Suprapubic skin (tissue), 4 donors: ENCODE data around the gene SPOCK2. TPM values are rescaled to one million over a fixed set of nuclear protein-coding genes. Genes with fewer than 3 reads are reported as not detected.

Source experiments
- DNase-seq, 2 donors: peaks; one replicate each; pipeline ENCODE4 v3.0.0-alpha.2; 2019; ENCODE audit warnings: low spot score in 2 of 2
- H3K27ac ChIP-seq: fragments of 200-600 bp; sonication (generic); one replicate; pipeline ENCODE4 v1.5.1; 2019
- H3K27me3 ChIP-seq: fragments of 200-600 bp; sonication (generic); one replicate; pipeline ENCODE4 v1.5.1; 2019
- H3K36me3 ChIP-seq: fragments of 200-600 bp; sonication (generic); one replicate; pipeline ENCODE4 v1.5.1; 2019
- H3K4me1 ChIP-seq: fragments of 200-600 bp; sonication (generic); one replicate; pipeline ENCODE4 v1.5.1; 2019
- H3K4me3 ChIP-seq: fragments of 200-600 bp; sonication (generic); one replicate; pipeline ENCODE4 v1.5.1; 2019; ENCODE audit warnings: mild to moderate bottlenecking
- H3K9me3 ChIP-seq: fragments of 200-600 bp; sonication (generic); one replicate; pipeline ENCODE4 v1.5.1; 2019
- CTCF ChIP-seq, 2 donors: fragments of 200-600 bp in 1 of 2; fragments of 450-650 bp in 1 of 2; sonication (generic) in 1 of 2; IDR thresholded peaks; one replicate each; pipeline ENCODE4 v1.5.1; 2016 to 2019; ENCODE audit warnings: antibody characterized with exemption in 2 of 2, mild to moderate bottlenecking in 1 of 2, moderate library complexity in 1 of 2
- EP300 ChIP-seq: sonication (generic); formaldehyde crosslinking; IDR thresholded peaks from one replicate; pipeline ENCODE4 v1.6.1; 2017; ENCODE audit warnings: antibody characterized with exemption
- POLR2A ChIP-seq, 2 donors: fragments of 450-650 bp; IDR thresholded peaks; one replicate each; pipeline ENCODE4 v1.6.1; 2017; ENCODE audit warnings: antibody characterized with exemption in 2 of 2, mild to moderate bottlenecking in 2 of 2, moderate library complexity in 2 of 2
- POLR2AphosphoS5 ChIP-seq, 3 donors: sonication (generic); formaldehyde crosslinking; IDR thresholded peaks; one replicate each; pipeline ENCODE4 v1.6.1; 2017; ENCODE audit warnings: antibody characterized with exemption in 3 of 3
- WGBS: methylation state at CpG from one replicate; pipeline ENCODE4 v1.1.5; 2018; 5-methylcytosine and 5-hydroxymethylcytosine counted together
- total RNA-seq, 4 donors: library from RNA; depleted of rRNA; stranded (reverse); fragments of >200 nt; gene quantifications; one replicate each; pipeline ENCODE4 v1.1.0, GENCODE V29; 2016

Gene SPOCK2
- total RNA-seq, 4 donors from 2014 or later: 1.5 to 3.7 (median 1.8) TPM

- H3K27me3 ChIP-seq: no peaks in the 10 kb centered on the region
- H3K4me1 ChIP-seq: no peaks in the 10 kb centered on the region
- 92% methylated on average over 25 of the region's 29 CpGs for WGBS
- no peak for DNase-seq
- H3K36me3 ChIP-seq: no peaks in the 10 kb centered on the region
- no peak overlapping the region for H3K4me3 ChIP-seq
- H3K27ac ChIP-seq: no peak overlapping the region
- no peak for TF ChIP-seq POLR2A (IDR thresholded peaks at IDR 0.05)
- TF ChIP-seq CTCF (IDR thresholded peaks at IDR 0.05): no peak
- no peak for TF ChIP-seq EP300
- TF ChIP-seq POLR2AphosphoS5 (IDR thresholded peaks at IDR 0.05): no peak
- H3K9me3 ChIP-seq: no peaks in the 10 kb centered on the region
Measured at GRCh38 chr10:72062832-72063702, 25.3 kb downstream of the SPOCK2 start.

GRCh38 chr10:72062382-72062781 is 26.0 kb downstream of the SPOCK2 start:
- DNase-seq: no peak
- H3K9me3 ChIP-seq: no peaks in the 10 kb centered on the region
- no peaks in the 10 kb centered on the region for H3K4me1 ChIP-seq
- no peaks in the 10 kb centered on the region for H3K36me3 ChIP-seq
- H3K27me3 ChIP-seq: no peaks in the 10 kb centered on the region
- no peak overlapping the region for H3K27ac ChIP-seq
- 86% methylated on average over 10 of the region's 10 CpGs for WGBS
- no peak overlapping the region for H3K4me3 ChIP-seq
- TF ChIP-seq CTCF (IDR thresholded peaks at IDR 0.05) (no peak), POLR2A (IDR thresholded peaks at IDR 0.05) (no peak), POLR2AphosphoS5 (IDR thresholded peaks at IDR 0.05) (no peak), EP300 (no peak)

GRCh38 chr10:72061930-72062329 is 26.4 kb downstream of the SPOCK2 start:
- Histone ChIP-seq H3K4me3 (no peak overlapping the region), H3K27ac (no peak overlapping the region), H3K36me3 (no peaks in the 10 kb centered on the region), H3K4me1 (no peaks in the 10 kb centered on the region), H3K27me3 (no peaks in the 10 kb centered on the region), H3K9me3 (no peaks in the 10 kb centered on the region)
- TF ChIP-seq POLR2AphosphoS5 (IDR thresholded peaks at IDR 0.05): no peak
- no peak for TF ChIP-seq POLR2A (IDR thresholded peaks at IDR 0.05)
- TF ChIP-seq EP300: no peak
- TF ChIP-seq CTCF (IDR thresholded peaks at IDR 0.05): no peak
- 93% methylated on average over 9 of the region's 9 CpGs for WGBS
- DNase-seq: no peak

GRCh38 chr10:72061491-72061890 is 26.9 kb downstream of the SPOCK2 start:
- Histone ChIP-seq H3K36me3 (no peaks in the 10 kb centered on the region), H3K27ac (no peak overlapping the region), H3K27me3 (no peaks in the 10 kb centered on the region), H3K9me3 (no peaks in the 10 kb centered on the region), H3K4me3 (no peak overlapping the region), H3K4me1 (no peaks in the 10 kb centered on the region)
- WGBS: 97% methylated on average over 3 of the region's 5 CpGs
- DNase-seq: no peak
- TF ChIP-seq POLR2AphosphoS5 (IDR thresholded peaks at IDR 0.05) (no peak), EP300 (no peak), CTCF (IDR thresholded peaks at IDR 0.05) (no peak), POLR2A (IDR thresholded peaks at IDR 0.05) (no peak)
